NCI-H146 treated with DMSO at 0.1 percent for 48 hours (cell line): ENCODE data around the gene ATP4B.

Experiments used
- DNase-seq: peaks from one replicate; lab custom pipeline; 2025; ENCODE audit not compliant: unreplicated experiment; lab: John Stamatoyannopoulos, UW

The ATP4B gene

GRCh38 chr13:113643593-113643992 lies 14.4 kb downstream of the ATP4B start:
- DNase-seq: no peak

GRCh38 chr13:113642563-113642962 lies 15.4 kb downstream of the ATP4B start:
- DNase-seq: no peak

GRCh38 chr13:113641426-113641825 lies 16.6 kb downstream of the ATP4B start:
- no peak for DNase-seq

GRCh38 chr13:113639616-113640262 lies 18.3 kb downstream of the ATP4B start:
- DNase-seq: no peak

GRCh38 chr13:113638806-113639205 lies 19.2 kb downstream of the ATP4B start:
- no peak for DNase-seq

GRCh38 chr13:113638173-113638746 lies 19.7 kb downstream of the ATP4B start:
- no peak for DNase-seq

GRCh38 chr13:113637262-113638160 lies 20.5 kb downstream of the ATP4B start:
- DNase-seq: no peak

- no peak for DNase-seq
Observed at GRCh38 chr13:113636266-113636963, 21.6 kb downstream of the ATP4B start.

- DNase-seq: no peak
Observed at GRCh38 chr13:113635709-113636108, 22.3 kb downstream of the ATP4B start.

GRCh38 chr13:113635048-113635420 lies 23.0 kb downstream of the ATP4B start:
- no peak for DNase-seq

GRCh38 chr13:113634279-113635047 lies 23.5 kb downstream of the ATP4B start:
- DNase-seq: no peak

- no peak for DNase-seq
Observed at GRCh38 chr13:113633485-113633873, 24.5 kb downstream of the ATP4B start.

- no peak for DNase-seq
Observed at GRCh38 chr13:113632706-113633484, 25.1 kb downstream of the ATP4B start.

- DNase-seq: no peak
Observed at GRCh38 chr13:113631341-113632095, 26.5 kb downstream of the ATP4B start.

- DNase-seq: peak; percentile 85
Observed at GRCh38 chr13:113630804-113631203, 27.2 kb downstream of the ATP4B start.

GRCh38 chr13:113630296-113630695 lies 27.7 kb downstream of the ATP4B start:
- peak; percentile 88 for DNase-seq

- no peak for DNase-seq
Observed at GRCh38 chr13:113629866-113630265, 28.1 kb downstream of the ATP4B start.

- DNase-seq: no peak
Observed at GRCh38 chr13:113628291-113629270, 29.4 kb downstream of the ATP4B start.
